GM23248 (cell line): Measurements from ENCODE around the gene KIF21A.

ENCODE experiments used
- EZH2 ChIP-seq: fragments of 200-600 bp; sonication (generic); IDR thresholded peaks from 2 replicates; pipeline ENCODE4 v1.6.1; 2018; ENCODE audit warnings: antibody characterized with exemption, mild to moderate bottlenecking; ENCODE audit not compliant: insufficient read depth, poor library complexity, severe bottlenecking
- EZH2phosphoT487 ChIP-seq: fragments of 200-600 bp; sonication (generic); IDR thresholded peaks from 2 replicates; pipeline ENCODE4 v1.6.1; 2018; ENCODE audit warnings: antibody characterized with exemption, moderate library complexity, mild to moderate bottlenecking, low read depth; ENCODE audit not compliant: insufficient read depth

DNA sequence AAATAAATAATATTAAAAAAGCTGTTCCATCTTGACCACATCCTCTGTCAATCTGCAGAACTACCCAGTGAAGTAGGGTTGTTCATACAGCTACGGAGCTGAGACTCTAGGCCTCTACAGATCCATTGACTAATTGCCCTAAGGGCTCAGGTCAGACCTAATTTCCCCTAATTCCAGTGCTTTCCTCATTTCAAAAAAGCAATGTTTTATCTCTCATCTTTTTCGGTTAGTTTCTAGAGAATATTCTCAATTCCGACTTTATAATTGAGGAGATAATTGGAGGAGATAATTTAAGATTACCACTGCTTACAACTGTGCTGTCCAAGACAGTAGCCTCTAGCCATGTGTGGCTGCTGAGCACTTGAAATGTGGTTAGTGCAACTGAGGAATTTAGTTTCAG, 167.1 kb downstream of the KIF21A start:
- TF ChIP-seq EZH2 (no peak), EZH2phosphoT487 (no peak)
